ENCODE data around the gene GSTCD. TPM values are rescaled to one million over a fixed set of nuclear protein-coding genes. Genes with fewer than 3 reads are reported as not detected.
"Not testable (repeated sequence)": the region's sequence is repeated elsewhere in the genome, so short reads cannot be mapped to it uniquely, and the experiment has no call there.

Gene GSTCD
- total RNA-seq, 1 donor from 2014 or later, result 14.0 TPM

DNA sequence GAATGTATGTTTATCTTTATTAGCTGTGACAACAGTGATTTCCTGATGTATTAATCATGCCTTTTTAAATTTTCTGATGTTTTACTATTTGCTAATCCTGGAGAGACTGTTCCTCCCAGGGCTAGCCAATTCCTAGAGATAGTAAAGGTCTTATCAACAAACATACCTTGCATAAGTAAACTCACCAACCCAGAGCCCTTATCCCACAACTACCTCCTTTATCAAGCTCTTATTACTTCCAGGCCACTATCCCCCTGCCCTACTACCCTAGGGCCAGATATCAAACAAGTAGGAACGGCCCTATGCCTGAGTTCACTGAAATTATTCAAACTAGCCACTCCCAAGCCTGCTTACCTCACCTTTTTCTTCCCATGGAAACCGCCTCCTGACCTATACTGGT, 128.5 kb downstream of the GSTCD start:
- H3K4me3 Mint-ChIP-seq (ENCODE audit: unreplicated experiment), result no peak overlapping the region
- H3K36me3 Mint-ChIP-seq (ENCODE audit: low read depth, unreplicated experiment), result peaks cover 13% of the 10 kb centered on the region
- H3K9me3 Mint-ChIP-seq (ENCODE audit: unreplicated experiment), result no peaks in the 10 kb centered on the region
- DNase-seq (ENCODE audit: low spot score), result no peak
- TF ChIP-seq CTCF (IDR thresholded peaks at IDR 0.05; ENCODE audit: unreplicated experiment), result no peak
- H3K4me1 Mint-ChIP-seq (ENCODE audit: unreplicated experiment), result peaks cover 7% of the 10 kb centered on the region
- H3K27me3 Mint-ChIP-seq (ENCODE audit: unreplicated experiment), result peaks cover 2% of the 10 kb centered on the region
- H3K27ac Mint-ChIP-seq (ENCODE audit: unreplicated experiment), result no peak overlapping the region

GRCh38 chr4:105838082-105838481, 129.5 kb downstream of the GSTCD start:
- H3K27ac Mint-ChIP-seq (ENCODE audit: unreplicated experiment), result no peak overlapping the region
- H3K4me3 Mint-ChIP-seq (ENCODE audit: unreplicated experiment), result no peak overlapping the region
- no peak for DNase-seq (ENCODE audit: low spot score)
- peaks cover 2% of the 10 kb centered on the region for H3K27me3 Mint-ChIP-seq (ENCODE audit: unreplicated experiment)
- H3K9me3 Mint-ChIP-seq (ENCODE audit: unreplicated experiment), result no peaks in the 10 kb centered on the region
- peaks cover 13% of the 10 kb centered on the region for H3K36me3 Mint-ChIP-seq (ENCODE audit: low read depth, unreplicated experiment)
- peaks cover 4% of the 10 kb centered on the region for H3K4me1 Mint-ChIP-seq (ENCODE audit: unreplicated experiment)
- TF ChIP-seq CTCF (IDR thresholded peaks at IDR 0.05; ENCODE audit: unreplicated experiment), result no peak

DNA sequence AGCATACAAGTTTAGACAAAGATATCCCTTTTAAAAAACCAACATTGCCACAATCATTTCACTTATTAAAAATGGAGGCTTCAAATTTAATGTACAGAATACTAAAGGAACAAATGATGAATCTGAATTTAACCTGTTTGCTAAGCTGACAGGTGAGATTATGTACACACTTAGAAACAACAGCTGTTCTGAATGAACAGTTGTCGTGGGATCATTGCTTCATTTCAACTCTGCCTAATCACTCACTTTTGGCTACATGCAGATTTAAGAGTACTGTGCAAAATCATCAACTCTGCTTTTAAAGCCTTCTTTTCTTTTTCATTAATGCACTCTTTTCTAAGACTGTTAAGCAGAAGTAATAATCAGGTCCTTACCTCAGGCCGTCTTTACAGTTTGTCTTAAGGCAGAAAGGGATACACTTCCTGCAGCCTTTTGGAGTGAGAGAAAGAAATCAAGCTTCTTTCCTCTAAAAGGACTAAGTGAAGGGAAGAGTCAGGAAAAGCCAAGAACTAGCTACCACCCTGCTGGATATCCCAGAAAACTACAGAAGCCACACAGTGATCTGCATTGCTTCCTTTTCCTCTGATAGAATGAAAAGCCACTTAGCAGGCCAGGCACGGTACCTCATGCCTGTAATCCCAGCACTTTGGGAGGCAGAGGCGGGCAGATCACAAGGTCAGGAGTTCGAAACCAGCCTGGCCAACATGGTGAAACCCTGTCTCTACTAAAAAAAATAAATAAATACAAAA, 132.0 kb downstream of the GSTCD start:
- Mint-ChIP-seq H3K9me3 (ENCODE audit: unreplicated experiment) (no peaks in the 10 kb centered on the region), H3K27me3 (ENCODE audit: unreplicated experiment) (peaks cover under 1% of the 10 kb centered on the region), H3K36me3 (ENCODE audit: low read depth, unreplicated experiment) (peaks cover 7% of the 10 kb centered on the region), H3K27ac (ENCODE audit: unreplicated experiment) (no peak overlapping the region), H3K4me3 (ENCODE audit: unreplicated experiment) (no peak overlapping the region), H3K4me1 (ENCODE audit: unreplicated experiment) (peaks cover 4% of the 10 kb centered on the region)
- no peak for TF ChIP-seq CTCF (IDR thresholded peaks at IDR 0.05; ENCODE audit: unreplicated experiment)
- DNase-seq (ENCODE audit: low spot score), result no peak

DNA sequence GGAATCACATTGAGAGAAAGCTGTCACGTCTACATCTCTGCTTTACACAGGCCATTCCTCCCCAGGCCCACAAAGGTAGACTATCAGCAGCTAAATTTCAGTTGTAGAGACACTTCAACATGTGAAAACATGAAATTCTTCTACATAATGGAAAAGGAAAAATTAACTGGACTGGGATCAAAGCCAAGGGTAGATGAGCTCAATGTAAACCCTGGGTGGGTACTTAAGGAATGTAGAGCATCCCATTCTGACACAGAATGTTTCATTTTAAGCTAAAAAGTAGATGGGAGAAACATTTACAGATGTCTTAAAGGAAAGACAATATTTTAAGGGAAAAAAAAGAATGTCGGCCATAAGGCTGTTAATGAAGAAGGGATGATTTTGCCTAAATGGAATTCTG, 135.4 kb downstream of the GSTCD start:
- H3K36me3 Mint-ChIP-seq (ENCODE audit: low read depth, unreplicated experiment), result no peaks in the 10 kb centered on the region
- H3K27ac Mint-ChIP-seq (ENCODE audit: unreplicated experiment), result no peak overlapping the region
- no peak overlapping the region for H3K4me3 Mint-ChIP-seq (ENCODE audit: unreplicated experiment)
- peaks cover 4% of the 10 kb centered on the region for H3K4me1 Mint-ChIP-seq (ENCODE audit: unreplicated experiment)
- H3K27me3 Mint-ChIP-seq (ENCODE audit: unreplicated experiment), result no peaks in the 10 kb centered on the region
- no peak for TF ChIP-seq CTCF (IDR thresholded peaks at IDR 0.05; ENCODE audit: unreplicated experiment)
- no peak for DNase-seq (ENCODE audit: low spot score)
- no peaks in the 10 kb centered on the region for H3K9me3 Mint-ChIP-seq (ENCODE audit: unreplicated experiment)

DNA sequence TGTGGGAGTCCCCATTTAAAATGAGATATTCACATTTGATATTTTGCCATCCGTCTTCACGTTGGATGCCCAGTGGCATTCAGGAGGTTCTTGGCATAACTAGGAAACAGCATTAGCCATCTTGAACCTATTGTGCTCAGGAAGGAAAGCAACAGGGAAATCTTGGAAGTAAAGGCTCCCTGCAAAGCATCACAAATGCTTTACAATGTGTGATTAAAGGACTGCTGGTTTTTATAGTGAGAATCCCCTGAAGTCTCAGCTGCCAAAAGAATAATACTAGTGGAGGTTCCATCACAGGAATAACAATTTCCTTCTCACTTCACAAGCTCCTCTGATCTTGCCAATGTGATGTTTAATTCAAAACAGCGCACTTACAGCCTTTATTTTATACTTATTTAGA, 137.0 kb downstream of the GSTCD start:
- H3K36me3 Mint-ChIP-seq (ENCODE audit: low read depth, unreplicated experiment), result no peaks in the 10 kb centered on the region
- H3K9me3 Mint-ChIP-seq (ENCODE audit: unreplicated experiment), result no peaks in the 10 kb centered on the region
- no peaks in the 10 kb centered on the region for H3K4me1 Mint-ChIP-seq (ENCODE audit: unreplicated experiment)
- TF ChIP-seq CTCF (IDR thresholded peaks at IDR 0.05; ENCODE audit: unreplicated experiment), result no peak
- H3K27me3 Mint-ChIP-seq (ENCODE audit: unreplicated experiment), result no peaks in the 10 kb centered on the region
- H3K27ac Mint-ChIP-seq (ENCODE audit: unreplicated experiment), result no peak overlapping the region
- no peak for DNase-seq (ENCODE audit: low spot score)
- H3K4me3 Mint-ChIP-seq (ENCODE audit: unreplicated experiment), result no peak overlapping the region

DNA sequence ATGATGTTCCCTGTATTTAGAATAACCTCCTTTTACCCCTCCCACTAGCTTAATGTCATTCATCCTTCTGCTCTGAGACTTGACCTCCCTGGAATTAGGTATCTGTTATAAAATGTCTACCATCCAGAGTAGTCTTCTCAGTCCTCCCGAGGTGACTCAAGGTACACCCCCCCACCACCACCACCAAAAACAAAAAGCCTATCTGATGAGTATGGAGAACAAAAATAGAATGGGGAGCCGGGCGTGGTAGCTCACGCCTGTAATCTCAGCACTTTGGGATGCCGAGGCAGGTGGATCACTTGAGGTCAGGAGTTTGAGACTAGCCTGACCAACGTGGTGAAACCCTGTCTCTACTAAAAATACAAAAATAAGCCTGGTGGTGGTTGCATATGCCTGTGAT, 139.8 kb downstream of the GSTCD start:
- not testable (repeated sequence) for H3K9me3 Mint-ChIP-seq (ENCODE audit: unreplicated experiment); H3K27me3 Mint-ChIP-seq (ENCODE audit: unreplicated experiment); H3K4me1 Mint-ChIP-seq (ENCODE audit: unreplicated experiment); H3K4me3 Mint-ChIP-seq (ENCODE audit: unreplicated experiment); DNase-seq (ENCODE audit: low spot score); H3K27ac Mint-ChIP-seq (ENCODE audit: unreplicated experiment); H3K36me3 Mint-ChIP-seq (ENCODE audit: low read depth, unreplicated experiment)

All from endothelial cell (in vitro differentiated cells).